NCI-H748 treated with DMSO at 0.1 percent for 48 hours (cell line): ENCODE measurements around the gene FAM53A.

Experiments
- DNase-seq: peaks from one replicate; lab custom pipeline; 2025; lab: John Stamatoyannopoulos, UW

FAM53A gene

GRCh38 chr4:1592068-1592708 is 91.9 kb downstream of the FAM53A start:
- DNase-seq: no peak

- no peak for DNase-seq
Observed at GRCh38 chr4:1591107-1591506, 93.0 kb downstream of the FAM53A start.

- DNase-seq: no peak
Observed at GRCh38 chr4:1590244-1590643, 93.9 kb downstream of the FAM53A start.
